SK-N-SH (cell line): ENCODE measurements around the gene STRADB. TPM values are rescaled to one million over a fixed set of nuclear protein-coding genes. Genes with fewer than 3 reads are reported as not detected.

ENCODE experiments used
- CTCF ChIA-PET: fragments of 300-600, 350-600 bp; formaldehyde crosslinking; extraction: SDS; loops from one replicate; lab custom pipeline; 2021; lab: Yijun Ruan, JAX
- POLR2A ChIA-PET: fragments of 350-600 bp; sonication (Branson Sonifier 250); formaldehyde crosslinking; extraction: SDS; loops from one replicate; lab custom pipeline; 2020; ENCODE audit warnings: antibody characterized with exemption, inconsistent platforms; lab: Yijun Ruan, JAX
- DNase-seq: peaks from one replicate; pipeline ENCODE4 v3.0.0; 2012
- H2AFZ ChIP-seq: fragments of 200-600 bp; sonication (generic); 2 replicates; pipeline ENCODE4 v1.8.1; 2016; ENCODE audit warnings: antibody characterized with exemption, mild to moderate bottlenecking, low read depth
- H3F3A ChIP-seq: fragments of 200-600 bp; sonication (generic); replicated peaks from 2 replicates; pipeline ENCODE3; 2016; ENCODE audit warnings: antibody characterized with exemption, mild to moderate bottlenecking; ENCODE audit not compliant: insufficient read depth
- H3K27ac ChIP-seq, 2 experiments: fragments of 200-500 bp in 1 of 2; fragments of 200-600 bp in 1 of 2; sonication (Bioruptor generic) in 1 of 2; sonication (generic), shearing (Covaris generic) in 1 of 2; 2 replicates each; pipeline versions ENCODE4 v1.5.1 to v1.6.1; 2014 to 2016; ENCODE audit warnings: low read depth in 2 of 2, inconsistent platforms in 1 of 2, low read length in 1 of 2, mild to moderate bottlenecking in 1 of 2, mixed read lengths in 1 of 2
- H3K27me3 ChIP-seq: fragments of 200-600 bp; sonication (generic), shearing (Covaris generic); 2 replicates; pipeline ENCODE4 v1.6.1; 2016; ENCODE audit warnings: mixed run types; ENCODE audit not compliant: insufficient read depth
- H3K36me3 ChIP-seq, 2 experiments: fragments of 200-500 bp in 1 of 2; fragments of 200-600 bp in 1 of 2; sonication (Bioruptor generic) in 1 of 2; sonication (generic) in 1 of 2; replicated peaks in 1 of 2; 2 replicates each; pipeline versions ENCODE3 to v1.5.1; 2014 to 2016; ENCODE audit warnings: low read length in 1 of 2, mild to moderate bottlenecking in 1 of 2; ENCODE audit not compliant: insufficient read depth in 2 of 2, control insufficient read depth in 1 of 2
- H3K4me1 ChIP-seq, 2 experiments: fragments of 200-500 bp in 1 of 2; fragments of 200-600 bp in 1 of 2; sonication (Bioruptor generic) in 1 of 2; sonication (generic), shearing (Covaris generic) in 1 of 2; 2 replicates each; pipeline versions ENCODE4 v1.5.1 to v1.6.1; 2014 to 2016; ENCODE audit warnings: low read depth in 1 of 2, low read length in 1 of 2, mixed run types in 1 of 2; ENCODE audit not compliant: insufficient read depth in 2 of 2, control insufficient read depth in 1 of 2
- H3K4me2 ChIP-seq: fragments of 200-600 bp; sonication (generic), shearing (Covaris generic); 2 replicates; pipeline ENCODE4 v1.6.1; 2017; ENCODE audit warnings: mixed run types
- H3K4me3 ChIP-seq, 2 experiments: fragments of 200-500 bp in 1 of 2; fragments of 200-600 bp in 1 of 2; sonication (Bioruptor generic) in 1 of 2; sonication (generic), shearing (Covaris generic) in 1 of 2; 2 replicates each; pipeline versions ENCODE4 v1.5.1 to v1.8.1; 2014 to 2016; ENCODE audit warnings: low read depth in 2 of 2, inconsistent platforms in 1 of 2, low read length in 1 of 2, mild to moderate bottlenecking in 1 of 2, mixed read lengths in 1 of 2, moderate library complexity in 1 of 2
- H3K79me2 ChIP-seq: fragments of 200-600 bp; sonication (generic); 2 replicates; pipeline ENCODE4 v1.8.1; 2017; ENCODE audit warnings: mild to moderate bottlenecking; ENCODE audit not compliant: insufficient read depth
- H3K9ac ChIP-seq: fragments of 200-600 bp; sonication (generic); 2 replicates; pipeline ENCODE4 v1.6.1; 2017; ENCODE audit warnings: mixed run types
- H3K9me2 ChIP-seq: fragments of 200-600 bp; sonication (generic); 2 replicates; pipeline ENCODE4 v1.6.1; 2017; ENCODE audit warnings: mixed run types
- H3K9me3 ChIP-seq: fragments of 200-600 bp; sonication (generic); 2 replicates; pipeline ENCODE4 v1.6.1; 2017; ENCODE audit warnings: mixed run types, mild to moderate bottlenecking, moderate library complexity
- H4K20me1 ChIP-seq: fragments of 200-600 bp; sonication (generic); 2 replicates; pipeline ENCODE4 v1.6.1; 2017; ENCODE audit warnings: mild to moderate bottlenecking, mixed run types; ENCODE audit not compliant: insufficient read depth
- CTCF ChIP-seq: fragments of 200-600 bp; sonication (generic); IDR thresholded peaks from 2 replicates; pipeline ENCODE4 v1.6.1; 2017; ENCODE audit warnings: antibody characterized with exemption, mild to moderate bottlenecking, moderate library complexity
- ELF1 ChIP-seq: IDR thresholded peaks from 2 replicates; pipeline ENCODE4 v1.4.0; 2012
- EP300 ChIP-seq, 2 experiments: IDR thresholded peaks; 2 replicates each; pipeline versions ENCODE4 v1.4.0 to v1.6.1; 2012; ENCODE audit warnings: borderline replicate concordance in 1 of 2, low read depth in 1 of 2, low read length in 1 of 2
- FOXJ3 ChIP-seq: sonication (generic); formaldehyde crosslinking; IDR thresholded peaks from 2 replicates; pipeline ENCODE4 v1.5.1; 2020; ENCODE audit warnings: mild to moderate bottlenecking, missing genetic modification reagents
- JUND ChIP-seq: IDR thresholded peaks from 2 replicates; pipeline ENCODE4 v1.4.0; 2012
- MXI1 ChIP-seq: IDR thresholded peaks from 2 replicates; pipeline ENCODE4 v1.6.1; 2012; ENCODE audit warnings: mild to moderate bottlenecking, low read depth, low read length, improper control_type of control experiment
- NFIC ChIP-seq: IDR thresholded peaks from 2 replicates; pipeline ENCODE4 v1.4.0; 2012; ENCODE audit warnings: borderline replicate concordance
- PBX3 ChIP-seq: IDR thresholded peaks from 2 replicates; pipeline ENCODE4; 2012
- POLR2AphosphoS5 ChIP-seq: IDR thresholded peaks from 2 replicates; pipeline ENCODE4 v1.6.1; 2012; ENCODE audit warnings: low read depth, low read length
- RAD21 ChIP-seq: IDR thresholded peaks from 2 replicates; pipeline ENCODE4 v1.6.1; 2012; ENCODE audit warnings: mild to moderate bottlenecking, low read length
- RFX5 ChIP-seq: IDR thresholded peaks from 2 replicates; pipeline ENCODE4 v1.6.1; 2012; ENCODE audit warnings: mild to moderate bottlenecking, improper control_type of control experiment, low read length
- RXRA ChIP-seq: IDR thresholded peaks from 2 replicates; pipeline ENCODE4 v1.4.0; 2012; ENCODE audit warnings: low read depth, mild to moderate bottlenecking, borderline replicate concordance
- SIN3A ChIP-seq: IDR thresholded peaks from 2 replicates; pipeline ENCODE4 v1.6.1; 2012; ENCODE audit warnings: low read depth, mild to moderate bottlenecking, low read length, moderate library complexity, borderline replicate concordance
- SMC3 ChIP-seq: IDR thresholded peaks from 2 replicates; pipeline ENCODE4 v1.6.1; 2012; ENCODE audit warnings: low read depth, low read length, improper control_type of control experiment
- TCF12 ChIP-seq: IDR thresholded peaks from 2 replicates; pipeline ENCODE4 v1.4.0; 2012
- TEAD4 ChIP-seq: IDR thresholded peaks from 2 replicates; pipeline ENCODE4 v1.4.0; 2012; ENCODE audit warnings: mild to moderate bottlenecking, borderline replicate concordance; ENCODE audit not compliant: insufficient read depth
- WGBS: methylation state at CpG from one replicate; pipeline ENCODE4 v1.1.6; 2017; ENCODE audit warnings: low lambda C conversion rate; 5-methylcytosine and 5-hydroxymethylcytosine counted together
- polyA plus RNA-seq, 3 experiments: library from polyadenylated mRNA; depleted of rRNA; stranded (reverse); fragments of >200 nt; gene quantifications; 2 replicates each; pipeline ENCODE4 v1.2.3, GENCODE V29; 2012
- TF ChIP-seq, protein P1 (sequence below): fragments of 150-350 bp; IDR thresholded peaks from 2 replicates; pipeline ENCODE4 v1.6.1; 2017; ENCODE audit warnings: antibody characterized with exemption, low read length, low read depth, borderline replicate concordance
- TF ChIP-seq, protein P2 (sequence below): IDR thresholded peaks from 2 replicates; pipeline ENCODE4 v1.4.0; 2012; ENCODE audit warnings: low read depth
- TF ChIP-seq, protein P3 (sequence below): IDR thresholded peaks from 2 replicates; pipeline ENCODE4 v1.4.0; 2012; ENCODE audit warnings: low read depth, borderline replicate concordance

Gene STRADB
- polyA plus RNA-seq, 1 of the 3 experiments (the other 2 are of a cell fraction): 27.0 TPM

- H3K27ac ChIP-seq: peak overlapping the region; percentile 48 to 89; a peak in 3 of 4 replicates
- H3K36me3 ChIP-seq: peaks cover 0 to 6% of the 10 kb centered on the region in 2 experiments
- ChIA-PET POLR2A (no interaction called here), CTCF (no interaction called here)
- 31% methylated on average over 3 of the region's 3 CpGs for WGBS
- DNase-seq: no peak
- H2AFZ ChIP-seq: no peak overlapping the region
- H3K4me2 ChIP-seq: no peak overlapping the region
- peaks cover 7 to 38% of the 10 kb centered on the region in 2 experiments for H3K4me1 ChIP-seq
- H3K4me3 ChIP-seq: no peak overlapping the region
- no peaks in the 10 kb centered on the region for H3K27me3 ChIP-seq
- H3F3A ChIP-seq: peaks cover 47% of the 10 kb centered on the region
- TF ChIP-seq RAD21: peak; percentile 58
- peak; percentile 56 for TF ChIP-seq TCF12
- 0 out of 2 replicates have a peak, but pooled peaks have one; percentile 26 for TF ChIP-seq JUND
- peak; percentile 45 for TF ChIP-seq CTCF
- TF ChIP-seq PBX3: peak; percentile 69
- peak; percentile 19; the same call in 1 of the 2 replicates for TF ChIP-seq SMC3
- TF ChIP-seq NFIC: no peak
- no peak; a peak in 1 of 4 replicates for TF ChIP-seq EP300 (IDR thresholded peaks at IDR 0.05; ENCODE audit: borderline replicate concordance in 1 of 2, low read depth in 1 of 2, low read length in 1 of 2)
- 0 out of 2 replicates have a peak, but pooled peaks have one; percentile 20 for TF ChIP-seq TEAD4
- H3K9me2 ChIP-seq: no peaks in the 10 kb centered on the region
- 0 out of 2 replicates have a peak, but pooled peaks cover 3% of the 10 kb centered on the region for H4K20me1 ChIP-seq
- peaks cover 71% of the 10 kb centered on the region for H3K79me2 ChIP-seq
- no peak overlapping the region; the same call in 1 of the 2 replicates for H3K9ac ChIP-seq
- 0 out of 2 replicates have a peak, but pooled peaks cover 3% of the 10 kb centered on the region for H3K9me3 ChIP-seq
These were observed 32.4 kb upstream of the STRADB start for GRCh38 chr2:201419057-201419635.

DNA sequence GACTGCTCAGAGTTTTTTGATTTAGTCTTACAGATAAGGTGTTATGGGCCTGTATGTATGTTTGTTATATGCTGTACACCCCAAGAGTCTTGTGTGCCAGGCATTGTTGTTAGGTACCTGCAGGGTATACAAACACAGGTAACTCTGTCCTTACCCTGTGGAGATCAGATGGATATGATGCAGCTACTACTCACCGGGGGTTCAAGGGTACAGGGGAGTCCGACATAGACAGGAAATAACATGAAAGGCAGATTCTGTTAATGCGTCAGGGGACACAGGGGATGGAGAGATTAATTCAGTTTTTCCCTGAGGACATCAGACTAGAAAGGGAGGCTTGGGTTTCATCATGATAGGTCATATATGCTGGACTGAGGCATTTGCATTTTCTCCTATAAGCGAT lies 31.6 kb upstream of the STRADB start:
- H3K27ac ChIP-seq: peak overlapping the region; percentile 17 to 89; a peak in 3 of 4 replicates
- H3K79me2 ChIP-seq: peaks cover 70% of the 10 kb centered on the region
- no peaks in the 10 kb centered on the region for H3K9me2 ChIP-seq
- peaks cover 47% of the 10 kb centered on the region for H3F3A ChIP-seq
- WGBS: 65% methylated on average over 4 of the region's 4 CpGs
- H2AFZ ChIP-seq: no peak overlapping the region
- no peaks in the 10 kb centered on the region for H4K20me1 ChIP-seq
- 0 out of 2 replicates have a peak, but pooled peaks cover 3% of the 10 kb centered on the region for H3K9me3 ChIP-seq
- H3K36me3 ChIP-seq: peaks cover 0 to 6% of the 10 kb centered on the region in 2 experiments
- no peak for DNase-seq
- ChIA-PET POLR2A (no interaction called here), CTCF (no interaction called here)
- peaks cover 7 to 34% of the 10 kb centered on the region in 2 experiments for H3K4me1 ChIP-seq
- H3K9ac ChIP-seq: peak overlapping the region; percentile 3; the same call in 1 of the 2 replicates
- no peaks in the 10 kb centered on the region for H3K27me3 ChIP-seq
- H3K4me2 ChIP-seq: peak overlapping the region; percentile 41; the same call in 1 of the 2 replicates
- H3K4me3 ChIP-seq: no peak overlapping the region
- TF ChIP-seq RFX5 (no peak), JUND (no peak), TCF12 (no peak), NFIC (no peak), SIN3A (no peak), FOXJ3 (no peak), EP300 (IDR thresholded peaks at IDR 0.05; ENCODE audit: borderline replicate concordance in 1 of 2, low read depth in 1 of 2, low read length in 1 of 2) (no peak), SMC3 (no peak), RXRA (no peak), MXI1 (no peak), RAD21 (no peak), POLR2AphosphoS5 (no peak), ELF1 (no peak), PBX3 (no peak)
- TF ChIP-seq, protein P1, sequence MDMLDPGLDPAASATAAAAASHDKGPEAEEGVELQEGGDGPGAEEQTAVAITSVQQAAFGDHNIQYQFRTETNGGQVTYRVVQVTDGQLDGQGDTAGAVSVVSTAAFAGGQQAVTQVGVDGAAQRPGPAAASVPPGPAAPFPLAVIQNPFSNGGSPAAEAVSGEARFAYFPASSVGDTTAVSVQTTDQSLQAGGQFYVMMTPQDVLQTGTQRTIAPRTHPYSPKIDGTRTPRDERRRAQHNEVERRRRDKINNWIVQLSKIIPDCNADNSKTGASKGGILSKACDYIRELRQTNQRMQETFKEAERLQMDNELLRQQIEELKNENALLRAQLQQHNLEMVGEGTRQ: no peak
- TF ChIP-seq, protein P2, sequence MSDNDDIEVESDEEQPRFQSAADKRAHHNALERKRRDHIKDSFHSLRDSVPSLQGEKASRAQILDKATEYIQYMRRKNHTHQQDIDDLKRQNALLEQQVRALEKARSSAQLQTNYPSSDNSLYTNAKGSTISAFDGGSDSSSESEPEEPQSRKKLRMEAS: no peak
- TF ChIP-seq, protein P3, sequence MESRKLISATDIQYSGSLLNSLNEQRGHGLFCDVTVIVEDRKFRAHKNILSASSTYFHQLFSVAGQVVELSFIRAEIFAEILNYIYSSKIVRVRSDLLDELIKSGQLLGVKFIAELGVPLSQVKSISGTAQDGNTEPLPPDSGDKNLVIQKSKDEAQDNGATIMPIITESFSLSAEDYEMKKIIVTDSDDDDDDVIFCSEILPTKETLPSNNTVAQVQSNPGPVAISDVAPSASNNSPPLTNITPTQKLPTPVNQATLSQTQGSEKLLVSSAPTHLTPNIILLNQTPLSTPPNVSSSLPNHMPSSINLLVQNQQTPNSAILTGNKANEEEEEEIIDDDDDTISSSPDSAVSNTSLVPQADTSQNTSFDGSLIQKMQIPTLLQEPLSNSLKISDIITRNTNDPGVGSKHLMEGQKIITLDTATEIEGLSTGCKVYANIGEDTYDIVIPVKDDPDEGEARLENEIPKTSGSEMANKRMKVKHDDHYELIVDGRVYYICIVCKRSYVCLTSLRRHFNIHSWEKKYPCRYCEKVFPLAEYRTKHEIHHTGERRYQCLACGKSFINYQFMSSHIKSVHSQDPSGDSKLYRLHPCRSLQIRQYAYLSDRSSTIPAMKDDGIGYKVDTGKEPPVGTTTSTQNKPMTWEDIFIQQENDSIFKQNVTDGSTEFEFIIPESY: no peak
